NK-92 treated with Interleukin-12 subunit alpha and Interleukin-12 subunit beta, amount 100 ng/mL, for 24 hours (cell line): ENCODE results near the gene CHADL.

Experiments
- DNase-seq: peaks from one replicate; lab custom pipeline; 2025; lab: John Stamatoyannopoulos, UW

Gene CHADL

DNA sequence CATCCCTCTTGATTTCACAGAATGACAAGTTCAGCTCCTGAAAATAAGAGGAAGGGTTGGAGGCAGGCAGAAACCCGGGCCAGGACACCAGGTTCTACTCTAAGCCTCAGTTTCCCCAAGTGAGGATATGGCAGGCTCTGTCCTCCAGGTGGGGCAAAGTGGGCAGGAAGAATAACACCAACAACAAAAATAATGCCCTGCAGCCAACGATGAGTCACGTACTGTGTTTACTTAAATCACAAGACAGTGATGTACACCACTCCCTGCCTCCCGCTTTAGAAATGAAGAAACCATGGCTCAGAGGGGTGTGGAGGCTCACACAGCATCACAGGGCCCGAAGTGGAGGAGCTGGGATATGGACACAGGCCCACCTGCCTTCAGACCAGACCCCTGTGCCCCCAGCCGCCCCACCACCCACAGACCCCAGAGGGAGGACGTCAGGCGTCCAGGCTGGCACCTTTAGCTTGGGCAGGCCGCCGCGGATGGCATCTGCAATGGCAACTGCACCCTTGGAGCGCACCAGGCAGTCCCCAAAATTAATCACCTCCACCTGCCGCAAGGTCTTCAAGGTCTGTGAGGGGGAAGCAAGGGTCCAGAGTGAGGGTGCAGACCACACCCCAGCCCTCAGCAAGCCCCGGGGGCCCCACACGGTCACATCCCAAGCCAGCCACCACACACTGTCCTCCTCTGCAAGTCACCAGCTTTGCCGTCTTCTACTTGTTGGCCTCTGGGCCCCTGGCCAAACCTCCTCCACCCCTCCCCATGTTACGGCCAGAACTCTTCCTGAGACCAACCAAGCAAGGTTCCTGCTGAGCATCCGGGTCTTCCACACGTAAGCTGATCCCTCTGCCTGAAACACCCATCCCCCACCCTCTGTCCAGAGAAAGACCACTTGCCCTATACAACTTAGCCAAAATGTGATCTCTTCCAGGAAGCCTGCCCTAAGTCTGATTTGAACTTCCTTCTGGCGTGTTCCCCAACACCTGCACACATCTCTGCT lies 15.8 kb upstream of the CHADL start:
- no peak for DNase-seq

DNA sequence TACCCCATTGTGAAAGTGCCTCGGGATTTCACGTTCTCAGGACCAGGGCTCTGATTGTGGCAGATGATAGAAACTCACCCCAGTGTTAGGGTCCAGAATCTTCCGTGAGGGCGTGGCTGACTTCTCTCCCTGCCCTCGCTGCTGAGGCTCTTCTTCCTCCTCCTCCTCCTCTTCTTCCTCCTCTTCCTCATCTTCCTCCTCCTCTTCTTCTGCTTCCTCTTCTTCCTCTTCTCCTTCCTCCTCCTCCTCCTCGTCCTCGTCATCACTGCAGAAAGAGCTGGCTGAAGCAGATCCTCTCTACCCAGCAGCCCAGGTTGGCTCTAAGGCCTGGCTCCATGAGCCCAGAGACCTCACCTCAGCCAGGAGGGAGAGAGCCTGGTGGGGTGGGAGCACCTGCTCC lies 13.5 kb upstream of the CHADL start:
- no peak for DNase-seq

DNA sequence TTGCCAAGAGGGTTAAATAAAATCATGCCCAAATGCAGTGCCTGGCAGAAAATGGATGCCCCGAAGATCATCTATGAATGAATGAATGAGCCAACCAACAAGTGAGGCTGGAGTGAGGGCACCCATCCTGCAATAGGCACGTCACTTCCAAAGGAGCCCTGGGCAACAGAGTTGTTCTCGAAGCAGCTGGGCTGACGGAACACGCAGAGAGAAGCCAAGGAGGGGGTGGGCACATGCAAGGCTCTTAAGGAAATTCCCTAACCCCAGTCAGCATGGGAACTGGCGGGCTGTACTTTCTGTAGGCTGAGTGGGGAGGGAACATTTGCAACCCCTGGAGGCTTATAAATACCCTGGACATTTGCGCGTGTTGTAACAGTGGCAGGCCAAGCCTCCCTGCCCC lies 11.6 kb upstream of the CHADL start:
- no peak for DNase-seq

DNA sequence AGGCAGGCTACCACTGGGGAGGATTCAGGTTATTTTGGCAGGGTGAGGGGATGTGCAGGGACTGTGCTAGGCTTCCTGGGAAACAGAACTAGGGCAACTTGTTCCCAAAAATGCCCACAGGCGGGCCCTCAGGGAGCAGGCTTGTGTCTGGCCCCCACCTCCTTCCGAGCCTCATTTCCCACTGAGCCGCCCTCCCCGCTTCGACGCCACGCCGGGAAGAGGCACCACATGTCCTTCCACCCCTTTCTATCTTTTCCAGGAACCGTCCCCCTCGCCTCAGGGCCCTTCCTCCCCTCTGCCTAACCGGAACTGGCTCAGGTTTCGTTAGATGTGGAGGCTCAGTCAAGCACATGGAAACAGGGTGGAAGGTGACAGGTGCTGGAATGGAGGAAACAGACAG lies 9.4 kb upstream of the CHADL start:
- DNase-seq: no peak

DNA sequence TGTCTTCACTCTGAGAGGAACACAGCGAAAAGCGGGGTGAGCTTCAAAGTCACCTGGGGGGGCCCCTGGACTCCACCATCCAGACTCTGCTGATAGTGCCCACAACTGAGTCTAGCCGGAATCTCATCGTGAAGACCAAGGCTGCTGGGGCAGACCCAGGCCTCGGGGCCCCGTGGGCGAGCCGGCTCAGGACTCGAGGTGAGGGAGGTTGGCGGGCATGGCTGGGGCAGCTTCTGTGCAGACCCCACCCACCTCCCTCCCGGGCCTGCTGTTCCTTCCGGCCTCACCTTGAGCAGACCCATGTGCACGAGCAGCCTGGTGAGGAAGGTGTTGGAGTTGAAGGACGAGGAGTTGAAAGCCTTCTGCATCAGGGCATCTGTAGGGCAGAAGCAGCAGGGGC lies 8.7 kb upstream of the CHADL start:
- DNase-seq: no peak

DNA sequence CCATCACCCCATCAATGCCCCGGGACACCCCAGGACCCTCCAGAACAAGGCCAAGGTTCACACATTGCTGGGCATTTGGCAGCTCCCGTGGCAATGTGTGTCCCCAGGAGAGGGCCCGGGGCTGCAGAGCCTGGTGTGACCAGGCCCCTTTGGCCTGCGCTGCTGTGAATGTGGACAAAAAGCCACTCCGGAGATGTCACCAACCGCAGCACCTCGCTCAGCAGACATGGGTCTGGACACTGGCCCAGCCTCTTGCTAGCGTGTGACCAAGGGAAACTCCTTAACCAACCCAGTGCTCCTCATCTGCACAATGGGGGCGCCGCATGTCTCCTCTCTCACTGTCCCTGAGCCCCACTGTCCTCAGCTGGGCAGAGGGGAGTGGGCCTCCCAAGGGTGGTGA lies 8.0 kb upstream of the CHADL start:
- DNase-seq: no peak

DNA sequence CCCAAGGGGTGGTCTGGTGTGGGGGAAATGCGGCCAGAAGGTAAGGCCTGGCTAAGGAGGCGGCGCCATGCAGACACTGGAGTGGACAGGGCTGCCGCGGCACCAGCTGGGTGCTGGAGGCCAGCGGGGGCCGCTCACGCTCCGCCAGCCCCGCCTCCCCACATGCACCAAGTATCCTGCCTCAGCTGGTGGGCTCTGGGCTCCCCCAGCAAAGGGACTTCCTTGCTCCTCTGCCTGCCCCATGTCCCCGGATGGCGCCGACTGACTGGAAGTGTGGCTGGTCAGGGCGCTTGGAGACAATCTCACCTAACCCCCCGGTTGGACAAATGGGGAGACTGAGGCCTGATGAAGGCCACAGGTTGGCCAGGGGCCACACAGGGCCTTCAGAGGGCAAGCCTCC lies 7.6 kb upstream of the CHADL start:
- DNase-seq: no peak

DNA sequence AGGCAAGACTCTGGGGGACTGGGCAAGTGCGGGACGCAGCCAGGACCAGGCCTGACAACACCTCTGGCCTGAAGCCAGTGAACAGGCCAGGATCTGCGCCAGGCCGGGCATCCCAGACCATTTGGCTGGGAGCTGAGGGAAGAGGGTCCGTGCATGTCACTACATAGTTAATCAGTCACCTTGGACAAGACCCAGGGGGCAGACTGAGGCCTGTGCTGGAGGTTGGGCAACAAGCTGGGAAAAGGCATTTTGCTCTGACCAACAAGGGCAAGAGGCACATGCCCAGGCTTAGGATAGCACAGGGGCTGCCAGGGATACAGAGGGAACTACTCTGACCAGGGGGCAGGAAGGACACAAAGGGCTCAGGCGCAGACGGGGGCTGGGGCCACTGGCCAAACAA lies 7.0 kb upstream of the CHADL start:
- DNase-seq: no peak

DNA sequence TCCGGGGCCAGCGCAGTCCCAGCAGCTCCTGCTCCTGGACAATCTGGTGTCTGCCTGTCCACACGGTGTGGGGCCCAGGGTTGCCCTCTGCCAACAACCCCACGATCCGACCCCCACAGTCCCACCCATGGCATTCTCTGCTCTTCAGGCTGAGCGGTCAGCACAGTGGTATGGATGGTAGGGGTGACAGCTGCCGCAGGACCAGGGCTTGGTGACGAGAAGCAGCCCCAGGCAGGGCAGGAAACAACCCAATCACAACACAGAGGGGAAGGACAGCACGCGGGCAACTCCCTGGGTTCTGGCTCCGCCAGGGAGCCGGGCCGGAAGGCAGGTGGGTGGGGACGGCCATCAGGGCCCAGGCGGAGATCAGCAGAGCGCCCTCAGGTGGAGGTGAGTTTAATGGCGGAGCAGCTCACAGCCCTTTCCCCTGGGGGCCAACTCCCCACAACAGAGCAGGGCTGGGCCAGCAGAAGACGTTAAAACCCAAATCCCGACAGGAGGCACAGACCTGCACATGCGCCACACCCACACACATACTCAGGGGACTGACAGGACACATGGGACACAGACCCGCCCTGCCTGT lies 5.3 kb upstream of the CHADL start:
- DNase-seq: no peak

DNA sequence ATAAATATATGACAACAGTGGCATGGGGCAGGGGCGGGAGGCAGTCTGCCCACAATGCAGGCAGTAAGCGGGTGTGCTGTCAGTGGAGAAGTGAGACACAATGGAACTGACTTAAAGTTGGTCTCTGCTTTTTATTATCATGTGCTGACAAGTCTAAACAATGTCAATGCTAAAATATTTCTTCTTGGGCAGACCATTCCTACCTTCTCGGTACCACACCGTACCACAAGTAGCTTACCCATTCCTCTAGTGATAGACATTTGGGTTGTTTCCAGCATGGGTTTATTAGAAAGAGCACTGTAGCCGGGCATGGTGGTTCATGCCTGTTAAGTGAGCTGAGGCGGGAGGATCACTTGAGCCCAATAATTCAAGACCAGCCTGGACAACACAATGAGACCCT lies 2.6 kb upstream of the CHADL start:
- no peak for DNase-seq

DNA sequence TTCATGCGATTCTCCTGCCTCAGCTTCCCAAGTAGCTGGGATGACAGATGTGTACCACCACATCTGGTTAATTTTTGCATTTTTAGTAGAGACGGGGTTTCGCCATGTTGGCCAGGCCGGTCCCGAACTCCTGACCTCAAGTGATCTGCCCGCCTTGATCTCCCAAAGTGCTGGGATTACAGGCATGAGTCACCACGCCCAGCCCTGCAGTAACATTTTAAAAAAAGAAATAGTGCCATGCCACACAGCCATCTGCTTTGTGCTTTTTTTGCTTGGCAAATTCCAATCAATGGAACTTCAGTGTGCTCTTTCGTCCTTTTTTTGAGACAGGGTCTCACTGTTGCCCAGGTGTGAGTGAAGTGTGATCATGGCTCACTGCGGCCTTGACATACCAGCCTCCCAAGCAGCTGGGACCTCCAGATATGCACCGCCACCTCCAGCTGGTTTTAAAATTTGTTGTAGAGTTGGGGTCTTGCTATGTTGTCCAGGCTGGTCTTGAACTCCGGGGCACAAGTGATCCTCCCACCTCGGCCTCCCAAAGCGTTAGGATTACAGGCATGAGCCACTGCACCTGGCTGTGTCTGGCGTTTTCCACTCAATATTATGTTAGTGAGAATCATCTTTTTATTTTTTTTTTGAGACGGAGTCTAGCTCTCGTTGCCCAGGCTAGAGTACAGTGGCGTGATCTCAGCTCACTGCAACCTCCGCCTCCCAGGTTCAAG lies 1.8 kb upstream of the CHADL start:
- DNase-seq: no peak

DNA sequence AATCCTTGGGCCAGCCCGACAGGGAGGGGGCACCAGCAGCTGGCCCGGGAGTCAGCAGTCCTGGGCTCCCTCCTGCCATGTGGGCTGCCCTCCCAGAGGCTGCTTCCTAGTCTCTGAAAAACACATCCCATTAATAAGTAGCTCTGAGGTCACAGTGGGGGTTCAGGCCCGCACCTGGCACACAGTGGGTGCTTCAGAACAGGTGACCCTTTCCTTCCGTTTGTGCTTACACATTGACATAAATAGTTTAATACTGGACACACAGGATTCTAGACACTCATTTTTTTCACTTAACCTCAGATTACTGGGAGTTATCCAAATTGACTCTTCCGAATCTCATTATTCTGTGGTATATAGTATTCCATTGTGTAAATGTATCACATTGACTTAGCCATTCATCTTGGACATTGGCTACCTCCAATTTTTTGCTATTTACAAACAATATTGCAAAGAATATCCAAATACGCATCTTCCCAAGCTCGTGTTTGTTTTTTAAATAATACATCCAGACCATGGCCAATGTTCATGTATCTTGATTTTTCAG lies 474 bp upstream of the CHADL start:
- no peak for DNase-seq

DNA sequence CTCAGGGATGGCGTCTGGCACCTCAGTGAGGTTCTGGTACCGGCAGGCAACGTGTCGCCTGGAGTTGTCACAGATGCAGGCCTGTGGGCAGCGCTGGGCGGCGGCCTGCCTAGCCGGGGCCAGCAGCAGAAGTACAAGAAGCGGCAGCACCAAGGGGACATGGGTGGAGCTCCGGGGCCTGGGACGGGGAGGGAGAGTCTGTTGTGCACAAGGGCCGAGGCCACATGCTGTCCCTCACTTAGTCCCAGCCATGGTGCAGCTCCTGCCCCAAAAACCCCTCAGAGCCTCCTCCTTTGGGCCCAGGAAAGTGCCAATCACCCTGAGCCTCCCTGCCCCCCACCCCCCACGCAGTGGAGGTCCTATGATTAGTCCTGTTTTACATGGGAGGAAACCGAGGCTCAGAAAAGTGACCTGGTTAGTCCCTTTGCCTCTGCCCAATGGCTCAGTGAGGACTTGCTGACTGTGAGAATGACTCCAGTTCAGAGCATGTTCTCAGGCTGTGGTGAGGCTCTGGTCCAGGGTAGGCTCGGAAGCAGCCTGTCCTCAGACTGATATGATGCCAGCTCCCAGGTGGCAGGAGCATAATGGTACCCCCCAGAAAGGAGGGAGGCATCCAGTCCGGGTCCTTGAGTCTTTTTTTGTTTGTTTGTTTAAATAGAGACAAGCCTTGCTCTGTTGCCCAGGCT lies 1.1 kb downstream of the CHADL start:
- no peak for DNase-seq

DNA sequence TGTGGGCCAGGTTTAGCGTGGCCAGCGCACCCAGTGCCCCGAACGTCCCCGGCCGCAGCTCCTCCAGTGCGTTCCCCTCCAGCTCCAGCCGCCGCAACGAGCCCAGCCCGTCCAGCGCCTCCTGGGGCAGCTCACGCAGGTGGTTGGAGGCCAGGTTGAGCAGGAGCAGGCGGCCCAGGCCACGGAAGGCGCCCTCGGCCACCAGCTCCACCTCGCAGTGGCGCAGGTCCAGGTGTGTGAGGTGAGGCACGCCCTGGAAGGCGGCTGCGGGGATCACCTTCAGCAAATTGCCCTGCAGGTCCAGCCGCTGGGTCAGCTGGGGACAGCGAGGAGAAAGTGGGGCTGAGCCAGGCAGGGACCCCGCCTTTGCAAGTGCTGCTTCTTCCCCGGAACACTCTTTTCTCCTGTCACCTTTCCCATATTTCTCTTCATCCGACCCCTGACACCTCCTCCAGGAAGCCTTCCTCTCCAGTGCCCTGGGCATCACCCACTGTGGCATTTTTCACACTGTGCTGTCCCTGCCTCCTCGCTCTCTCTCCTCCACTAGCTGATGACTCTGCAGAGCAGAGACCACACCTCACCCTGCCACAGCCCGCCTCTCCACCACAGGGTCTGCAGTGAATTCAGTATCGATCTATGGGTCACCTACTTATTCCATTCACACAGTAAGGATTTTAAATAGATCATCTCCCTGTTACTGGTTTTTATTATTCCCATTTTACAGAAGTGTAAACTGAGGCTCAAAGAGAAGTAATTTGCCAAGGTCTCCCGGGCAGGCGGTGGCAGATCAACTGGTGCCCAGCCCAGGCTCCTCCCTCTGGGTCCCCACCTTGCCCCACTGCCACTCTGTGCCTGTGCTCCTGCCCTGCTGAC lies 1.9 kb downstream of the CHADL start:
- no peak for DNase-seq

DNA sequence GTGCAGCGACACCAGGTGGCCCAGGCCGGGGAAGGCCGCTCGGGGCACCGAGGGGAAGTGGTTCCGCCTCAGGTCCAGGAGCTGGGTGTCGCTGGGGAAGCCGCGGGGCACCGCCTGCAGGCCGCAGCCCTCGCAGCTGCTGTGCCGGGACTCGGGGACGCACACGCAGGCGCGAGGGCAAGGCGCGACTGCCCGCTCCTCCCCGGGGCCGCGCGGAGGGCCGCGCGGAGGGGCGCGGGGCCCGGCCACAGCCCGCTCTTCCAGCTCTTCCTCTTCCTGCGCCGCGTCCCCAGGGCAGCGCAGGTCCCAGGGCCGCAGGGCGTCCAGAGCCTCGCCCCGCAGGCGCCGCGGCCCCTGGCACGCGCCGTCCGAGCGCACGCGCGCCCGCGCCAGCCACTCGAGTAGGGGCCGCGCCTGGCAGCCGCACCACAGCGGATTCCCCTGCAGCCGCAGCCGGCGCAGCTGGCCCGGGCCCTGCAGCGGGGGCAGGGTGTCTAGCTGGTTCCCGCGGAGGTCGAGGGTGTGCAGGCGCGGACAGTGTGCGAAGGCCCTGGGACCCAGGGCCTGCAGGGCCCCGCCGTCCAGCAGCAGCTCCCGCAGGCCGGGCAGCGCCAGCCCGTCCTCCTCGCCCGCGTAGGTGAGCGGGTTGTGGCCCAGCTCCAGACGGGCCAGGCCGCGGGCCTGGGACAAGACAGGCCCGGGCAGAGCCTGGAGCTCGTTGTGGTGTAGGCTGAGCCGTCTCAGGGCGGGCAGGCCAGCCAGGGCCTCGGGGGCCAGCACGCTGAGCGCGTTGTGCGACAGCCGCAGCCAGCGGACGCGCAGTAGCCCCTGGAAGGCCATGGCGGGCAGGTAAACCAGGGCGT lies 2.8 kb downstream of the CHADL start:
- DNase-seq: no peak

DNA sequence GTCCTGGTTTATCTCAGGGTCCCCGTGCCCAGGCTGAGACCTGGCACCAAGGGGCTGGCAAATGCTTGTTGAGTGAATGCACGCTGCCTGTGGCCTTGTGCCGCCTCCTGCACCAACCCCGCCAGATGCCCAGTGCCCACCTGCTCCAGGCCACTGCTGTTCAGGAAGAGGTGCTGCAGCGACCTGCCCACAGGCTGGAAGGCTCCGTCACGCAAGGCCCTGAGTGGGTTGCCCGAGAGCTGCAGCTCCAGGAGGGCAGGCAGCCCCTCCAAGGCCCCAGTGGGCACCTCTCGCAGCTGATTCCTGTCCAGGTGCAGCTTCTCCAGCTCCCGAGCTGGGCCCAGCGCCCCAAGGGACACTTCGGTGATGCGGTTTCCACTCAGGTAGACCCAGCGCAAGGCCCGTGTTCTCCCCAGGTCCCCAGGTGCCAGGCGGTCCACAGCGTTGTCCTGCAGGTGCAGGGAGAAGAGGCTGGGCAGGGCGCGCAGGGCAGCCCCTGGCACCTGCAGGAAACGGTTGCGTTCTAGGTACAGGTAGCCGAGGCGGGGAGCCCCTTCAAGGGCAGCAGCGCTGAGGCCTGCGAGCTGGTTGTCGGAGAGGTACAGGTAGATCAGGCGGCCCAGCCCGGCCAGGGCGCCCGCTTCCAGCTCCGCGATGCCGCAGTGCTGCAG lies 3.6 kb downstream of the CHADL start:
- DNase-seq: no peak

DNA sequence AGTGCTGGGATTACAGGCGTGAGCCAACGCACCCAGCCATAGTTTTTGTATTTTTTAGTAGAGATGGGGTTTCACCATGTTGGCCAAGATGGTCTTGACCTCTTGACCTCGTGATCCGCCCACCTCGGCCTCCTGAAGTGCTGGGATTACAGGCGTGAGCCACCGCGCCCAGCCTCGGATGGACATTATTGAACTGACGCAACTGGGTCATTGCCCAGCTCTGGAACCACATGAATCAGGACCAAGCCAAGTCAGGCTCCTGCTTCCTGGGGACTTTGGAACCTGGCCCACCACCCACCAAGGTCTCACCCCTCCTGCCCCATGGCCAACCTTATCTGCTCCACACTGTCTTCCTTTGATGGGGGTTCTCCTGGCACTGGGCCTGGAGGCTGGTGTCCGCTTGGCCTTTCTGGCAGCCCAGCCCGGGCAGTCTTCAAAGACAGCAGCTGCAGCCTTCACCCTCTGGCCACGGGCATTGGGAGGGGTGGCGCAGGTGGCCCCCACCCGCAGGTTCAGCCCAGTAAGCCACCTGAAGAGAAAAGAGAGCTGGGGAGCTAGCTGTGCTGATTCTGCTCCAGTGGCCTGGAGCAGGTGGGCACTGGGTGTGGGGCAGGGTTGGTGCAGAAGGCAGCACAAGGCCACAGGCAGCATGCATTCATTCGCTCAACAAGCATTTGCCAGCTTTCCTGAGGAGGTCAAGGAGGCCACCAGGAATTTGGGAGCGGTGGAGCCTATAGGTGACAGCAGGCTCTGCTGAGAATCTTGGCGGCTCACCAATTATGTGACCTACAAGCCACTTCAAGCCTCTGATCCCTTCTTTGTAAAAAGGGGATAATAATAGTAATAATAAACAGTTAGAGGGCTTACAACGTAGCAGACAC lies 5.7 kb downstream of the CHADL start:
- no peak for DNase-seq

DNA sequence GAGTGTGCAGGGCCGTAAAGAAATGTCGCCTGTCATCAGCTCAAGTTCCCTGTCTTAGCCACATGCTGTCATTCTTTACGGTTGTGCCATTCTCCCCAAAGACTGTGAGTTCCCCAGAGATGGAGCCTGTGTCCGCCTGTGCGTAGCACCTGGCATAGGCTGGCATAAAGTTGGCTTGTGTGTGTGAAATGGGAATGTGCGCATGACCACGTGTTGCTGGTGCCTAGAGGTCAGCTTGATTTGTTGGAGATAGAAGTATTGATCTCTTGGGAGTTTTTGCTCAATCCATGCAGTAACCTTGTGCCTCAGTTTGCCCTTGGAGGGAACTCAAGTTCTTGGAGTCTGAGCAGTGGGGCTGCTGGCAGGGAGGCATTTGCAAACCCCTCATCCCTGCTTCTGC lies 9.4 kb downstream of the CHADL start:
- DNase-seq: no peak

DNA sequence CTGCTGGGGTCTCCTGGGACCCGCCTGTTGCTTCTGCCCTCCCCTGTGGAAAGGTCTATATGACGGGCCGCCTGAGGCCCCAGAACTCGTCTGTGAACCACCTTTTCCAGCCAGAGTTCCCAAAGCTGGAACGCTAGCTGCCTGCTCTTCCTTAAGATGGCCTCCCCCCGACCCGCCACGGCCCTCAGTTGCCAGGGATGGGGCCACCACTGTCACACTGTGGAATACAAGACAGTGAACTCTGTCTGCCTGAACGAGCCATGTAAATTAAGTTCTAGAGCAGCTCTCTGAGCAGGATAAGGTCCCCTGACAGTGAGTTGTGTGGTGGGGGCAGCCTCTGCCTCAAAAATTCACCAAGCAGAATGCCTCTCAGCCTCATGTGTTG lies 10.3 kb downstream of the CHADL start:
- DNase-seq: no peak
